GM23338 (cell line): ENCODE measurements around the gene SLC22A4.

ENCODE experiments used
- CREB1 ChIP-seq: fragments of 250-450 bp; sonication (Bioruptor Pico); IDR thresholded peaks from 2 replicates; pipeline ENCODE4 v1.5.0; 2020; ENCODE audit warnings: low read depth, mild to moderate bottlenecking, moderate library complexity
- ETS1 ChIP-seq: IDR thresholded peaks from 2 replicates; pipeline ENCODE4 v1.6.1; 2016; ENCODE audit warnings: antibody characterized with exemption
- EZH2 ChIP-seq: fragments of 200-600 bp; sonication (generic); IDR thresholded peaks from one replicate; pipeline ENCODE4 v1.8.0; 2017; ENCODE audit warnings: antibody characterized with exemption, mild to moderate bottlenecking, low read depth; ENCODE audit not compliant: unreplicated experiment
- EZH2phosphoT487 ChIP-seq: fragments of 200-600 bp; sonication (generic); IDR thresholded peaks from one replicate; pipeline ENCODE4 v1.8.1; 2018; ENCODE audit warnings: antibody characterized with exemption; ENCODE audit not compliant: unreplicated experiment
- JUNB ChIP-seq: IDR thresholded peaks from one replicate; pipeline ENCODE4 v1.6.1; 2016; ENCODE audit warnings: antibody characterized with exemption; ENCODE audit not compliant: unreplicated experiment
- NANOG ChIP-seq: IDR thresholded peaks from 2 replicates; pipeline ENCODE4 v1.6.1; 2016; ENCODE audit warnings: antibody characterized with exemption, borderline replicate concordance
- POLR2AphosphoS5 ChIP-seq: IDR thresholded peaks from 2 replicates; pipeline ENCODE4 v1.6.1; 2016; ENCODE audit warnings: antibody characterized with exemption, low read depth
- STAT1 ChIP-seq: IDR thresholded peaks from one replicate; pipeline ENCODE4 v1.6.1; 2016; ENCODE audit warnings: antibody characterized with exemption; ENCODE audit not compliant: unreplicated experiment
- ZNF114 ChIP-seq: fragments of 250-450 bp; sonication (Bioruptor Pico); IDR thresholded peaks from 2 replicates; pipeline ENCODE4 v1.5.0; 2020; ENCODE audit warnings: mild to moderate bottlenecking, moderate library complexity
- ZNF331 ChIP-seq: fragments of 250-450 bp; sonication (Bioruptor Pico); IDR thresholded peaks from 2 replicates; pipeline ENCODE4 v1.5.0; 2020; ENCODE audit warnings: low read depth, mild to moderate bottlenecking, moderate library complexity
- TF ChIP-seq, protein P1 (sequence below): IDR thresholded peaks from one replicate; pipeline ENCODE4 v1.6.1; 2018; ENCODE audit warnings: antibody characterized with exemption; ENCODE audit not compliant: unreplicated experiment
- TF ChIP-seq, protein P2 (sequence below), 2 experiments: fragments of 200-600 bp in 1 of 2; sonication (generic) in 1 of 2; conservative IDR thresholded peaks; 2 replicates each; pipeline versions ENCODE4 v1.5.1 to v1.6.1; 2016 to 2017; ENCODE audit warnings: antibody characterized with exemption in 2 of 2, low read depth in 2 of 2, mild to moderate bottlenecking in 2 of 2, moderate library complexity in 1 of 2
- TF ChIP-seq, protein P3 (sequence below): fragments of 250-450 bp; sonication (Bioruptor Pico); IDR thresholded peaks from 2 replicates; pipeline ENCODE4 v1.5.0; 2020; ENCODE audit warnings: mild to moderate bottlenecking, moderate library complexity

DNA sequence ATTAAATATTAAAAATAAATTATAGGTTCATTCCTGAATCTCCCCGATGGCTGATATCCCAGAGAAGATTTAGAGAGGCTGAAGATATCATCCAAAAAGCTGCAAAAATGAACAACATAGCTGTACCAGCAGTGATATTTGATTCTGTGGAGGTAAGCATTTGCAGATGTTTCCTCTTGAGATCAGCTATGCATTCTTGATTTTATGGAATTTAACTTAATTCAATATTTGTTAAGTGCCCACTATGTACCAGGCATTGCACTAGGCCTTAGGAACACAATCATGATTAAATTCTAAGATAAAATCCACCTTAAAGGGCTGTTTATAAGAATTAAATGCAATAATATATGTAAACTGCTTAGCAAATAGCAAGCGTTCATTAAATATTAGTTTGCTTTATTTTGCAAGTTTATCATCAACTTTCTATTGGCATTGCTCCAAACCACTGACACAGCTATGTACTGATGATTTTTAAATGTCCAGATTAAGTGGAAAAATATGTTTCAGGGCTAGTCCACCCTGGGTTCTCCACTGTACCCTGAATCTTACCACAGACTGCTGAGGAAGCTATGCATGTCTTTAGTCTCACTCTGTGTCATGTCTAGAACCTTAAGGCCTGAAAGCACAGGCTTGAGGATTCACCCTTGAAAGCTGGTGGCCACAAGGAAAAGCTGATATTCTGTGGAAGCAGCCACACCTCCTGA is 33.2 kb downstream of the SLC22A4 start:
- no peak for TF ChIP-seq POLR2AphosphoS5
- no peak for TF ChIP-seq EZH2
- TF ChIP-seq, protein P1, sequence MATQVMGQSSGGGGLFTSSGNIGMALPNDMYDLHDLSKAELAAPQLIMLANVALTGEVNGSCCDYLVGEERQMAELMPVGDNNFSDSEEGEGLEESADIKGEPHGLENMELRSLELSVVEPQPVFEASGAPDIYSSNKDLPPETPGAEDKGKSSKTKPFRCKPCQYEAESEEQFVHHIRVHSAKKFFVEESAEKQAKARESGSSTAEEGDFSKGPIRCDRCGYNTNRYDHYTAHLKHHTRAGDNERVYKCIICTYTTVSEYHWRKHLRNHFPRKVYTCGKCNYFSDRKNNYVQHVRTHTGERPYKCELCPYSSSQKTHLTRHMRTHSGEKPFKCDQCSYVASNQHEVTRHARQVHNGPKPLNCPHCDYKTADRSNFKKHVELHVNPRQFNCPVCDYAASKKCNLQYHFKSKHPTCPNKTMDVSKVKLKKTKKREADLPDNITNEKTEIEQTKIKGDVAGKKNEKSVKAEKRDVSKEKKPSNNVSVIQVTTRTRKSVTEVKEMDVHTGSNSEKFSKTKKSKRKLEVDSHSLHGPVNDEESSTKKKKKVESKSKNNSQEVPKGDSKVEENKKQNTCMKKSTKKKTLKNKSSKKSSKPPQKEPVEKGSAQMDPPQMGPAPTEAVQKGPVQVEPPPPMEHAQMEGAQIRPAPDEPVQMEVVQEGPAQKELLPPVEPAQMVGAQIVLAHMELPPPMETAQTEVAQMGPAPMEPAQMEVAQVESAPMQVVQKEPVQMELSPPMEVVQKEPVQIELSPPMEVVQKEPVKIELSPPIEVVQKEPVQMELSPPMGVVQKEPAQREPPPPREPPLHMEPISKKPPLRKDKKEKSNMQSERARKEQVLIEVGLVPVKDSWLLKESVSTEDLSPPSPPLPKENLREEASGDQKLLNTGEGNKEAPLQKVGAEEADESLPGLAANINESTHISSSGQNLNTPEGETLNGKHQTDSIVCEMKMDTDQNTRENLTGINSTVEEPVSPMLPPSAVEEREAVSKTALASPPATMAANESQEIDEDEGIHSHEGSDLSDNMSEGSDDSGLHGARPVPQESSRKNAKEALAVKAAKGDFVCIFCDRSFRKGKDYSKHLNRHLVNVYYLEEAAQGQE, result no peak
- TF ChIP-seq, protein P2, sequence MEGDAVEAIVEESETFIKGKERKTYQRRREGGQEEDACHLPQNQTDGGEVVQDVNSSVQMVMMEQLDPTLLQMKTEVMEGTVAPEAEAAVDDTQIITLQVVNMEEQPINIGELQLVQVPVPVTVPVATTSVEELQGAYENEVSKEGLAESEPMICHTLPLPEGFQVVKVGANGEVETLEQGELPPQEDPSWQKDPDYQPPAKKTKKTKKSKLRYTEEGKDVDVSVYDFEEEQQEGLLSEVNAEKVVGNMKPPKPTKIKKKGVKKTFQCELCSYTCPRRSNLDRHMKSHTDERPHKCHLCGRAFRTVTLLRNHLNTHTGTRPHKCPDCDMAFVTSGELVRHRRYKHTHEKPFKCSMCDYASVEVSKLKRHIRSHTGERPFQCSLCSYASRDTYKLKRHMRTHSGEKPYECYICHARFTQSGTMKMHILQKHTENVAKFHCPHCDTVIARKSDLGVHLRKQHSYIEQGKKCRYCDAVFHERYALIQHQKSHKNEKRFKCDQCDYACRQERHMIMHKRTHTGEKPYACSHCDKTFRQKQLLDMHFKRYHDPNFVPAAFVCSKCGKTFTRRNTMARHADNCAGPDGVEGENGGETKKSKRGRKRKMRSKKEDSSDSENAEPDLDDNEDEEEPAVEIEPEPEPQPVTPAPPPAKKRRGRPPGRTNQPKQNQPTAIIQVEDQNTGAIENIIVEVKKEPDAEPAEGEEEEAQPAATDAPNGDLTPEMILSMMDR (conservative IDR thresholded peaks at IDR 0.05; ENCODE audit: low read depth in 2 of 2), result no peak
- TF ChIP-seq EZH2phosphoT487, result no peak
- TF ChIP-seq CREB1 (CRISPR knock-in tag), result no peak
- no peak for TF ChIP-seq ETS1
- TF ChIP-seq ZNF331 (CRISPR knock-in tag), result no peak
- TF ChIP-seq NANOG, result no peak
- no peak for TF ChIP-seq JUNB
- no peak for TF ChIP-seq STAT1
- no peak for TF ChIP-seq ZNF114 (CRISPR knock-in tag)
- TF ChIP-seq, protein P3, sequence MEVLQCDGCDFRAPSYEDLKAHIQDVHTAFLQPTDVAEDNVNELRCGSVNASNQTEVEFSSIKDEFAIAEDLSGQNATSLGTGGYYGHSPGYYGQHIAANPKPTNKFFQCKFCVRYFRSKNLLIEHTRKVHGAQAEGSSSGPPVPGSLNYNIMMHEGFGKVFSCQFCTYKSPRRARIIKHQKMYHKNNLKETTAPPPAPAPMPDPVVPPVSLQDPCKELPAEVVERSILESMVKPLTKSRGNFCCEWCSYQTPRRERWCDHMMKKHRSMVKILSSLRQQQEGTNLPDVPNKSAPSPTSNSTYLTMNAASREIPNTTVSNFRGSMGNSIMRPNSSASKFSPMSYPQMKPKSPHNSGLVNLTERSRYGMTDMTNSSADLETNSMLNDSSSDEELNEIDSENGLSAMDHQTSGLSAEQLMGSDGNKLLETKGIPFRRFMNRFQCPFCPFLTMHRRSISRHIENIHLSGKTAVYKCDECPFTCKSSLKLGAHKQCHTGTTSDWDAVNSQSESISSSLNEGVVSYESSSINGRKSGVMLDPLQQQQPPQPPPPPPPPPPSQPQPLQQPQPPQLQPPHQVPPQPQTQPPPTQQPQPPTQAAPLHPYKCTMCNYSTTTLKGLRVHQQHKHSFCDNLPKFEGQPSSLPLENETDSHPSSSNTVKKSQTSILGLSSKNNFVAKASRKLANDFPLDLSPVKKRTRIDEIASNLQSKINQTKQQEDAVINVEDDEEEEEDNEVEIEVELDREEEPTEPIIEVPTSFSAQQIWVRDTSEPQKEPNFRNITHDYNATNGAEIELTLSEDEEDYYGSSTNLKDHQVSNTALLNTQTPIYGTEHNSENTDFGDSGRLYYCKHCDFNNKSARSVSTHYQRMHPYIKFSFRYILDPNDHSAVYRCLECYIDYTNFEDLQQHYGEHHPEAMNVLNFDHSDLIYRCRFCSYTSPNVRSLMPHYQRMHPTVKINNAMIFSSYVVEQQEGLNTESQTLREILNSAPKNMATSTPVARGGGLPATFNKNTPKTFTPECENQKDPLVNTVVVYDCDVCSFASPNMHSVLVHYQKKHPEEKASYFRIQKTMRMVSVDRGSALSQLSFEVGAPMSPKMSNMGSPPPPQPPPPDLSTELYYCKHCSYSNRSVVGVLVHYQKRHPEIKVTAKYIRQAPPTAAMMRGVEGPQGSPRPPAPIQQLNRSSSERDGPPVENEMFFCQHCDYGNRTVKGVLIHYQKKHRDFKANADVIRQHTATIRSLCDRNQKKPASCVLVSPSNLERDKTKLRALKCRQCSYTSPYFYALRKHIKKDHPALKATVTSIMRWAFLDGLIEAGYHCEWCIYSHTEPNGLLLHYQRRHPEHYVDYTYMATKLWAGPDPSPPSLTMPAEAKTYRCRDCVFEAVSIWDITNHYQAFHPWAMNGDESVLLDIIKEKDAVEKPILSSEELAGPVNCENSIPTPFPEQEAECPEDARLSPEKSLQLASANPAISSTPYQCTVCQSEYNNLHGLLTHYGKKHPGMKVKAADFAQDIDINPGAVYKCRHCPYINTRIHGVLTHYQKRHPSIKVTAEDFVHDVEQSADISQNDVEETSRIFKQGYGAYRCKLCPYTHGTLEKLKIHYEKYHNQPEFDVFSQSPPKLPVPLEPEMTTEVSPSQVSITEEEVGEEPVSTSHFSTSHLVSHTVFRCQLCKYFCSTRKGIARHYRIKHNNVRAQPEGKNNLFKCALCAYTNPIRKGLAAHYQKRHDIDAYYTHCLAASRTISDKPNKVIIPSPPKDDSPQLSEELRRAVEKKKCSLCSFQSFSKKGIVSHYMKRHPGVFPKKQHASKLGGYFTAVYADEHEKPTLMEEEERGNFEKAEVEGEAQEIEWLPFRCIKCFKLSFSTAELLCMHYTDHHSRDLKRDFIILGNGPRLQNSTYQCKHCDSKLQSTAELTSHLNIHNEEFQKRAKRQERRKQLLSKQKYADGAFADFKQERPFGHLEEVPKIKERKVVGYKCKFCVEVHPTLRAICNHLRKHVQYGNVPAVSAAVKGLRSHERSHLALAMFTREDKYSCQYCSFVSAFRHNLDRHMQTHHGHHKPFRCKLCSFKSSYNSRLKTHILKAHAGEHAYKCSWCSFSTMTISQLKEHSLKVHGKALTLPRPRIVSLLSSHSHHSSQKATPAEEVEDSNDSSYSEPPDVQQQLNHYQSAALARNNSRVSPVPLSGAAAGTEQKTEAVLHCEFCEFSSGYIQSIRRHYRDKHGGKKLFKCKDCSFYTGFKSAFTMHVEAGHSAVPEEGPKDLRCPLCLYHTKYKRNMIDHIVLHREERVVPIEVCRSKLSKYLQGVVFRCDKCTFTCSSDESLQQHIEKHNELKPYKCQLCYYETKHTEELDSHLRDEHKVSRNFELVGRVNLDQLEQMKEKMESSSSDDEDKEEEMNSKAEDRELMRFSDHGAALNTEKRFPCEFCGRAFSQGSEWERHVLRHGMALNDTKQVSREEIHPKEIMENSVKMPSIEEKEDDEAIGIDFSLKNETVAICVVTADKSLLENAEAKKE, result no peak
